Activated T-cell treated with anti-CD3 and anti-CD28 coated beads, Interleukin-2, amount 50 U/mL, for 24 hours (primary cell): ENCODE results near the gene SENP2.
"Not testable (repeated sequence)": the region's sequence is repeated elsewhere in the genome, so short reads cannot be mapped to it uniquely, and the experiment has no call there.

Source experiments
- DNase-seq: peaks from one replicate; pipeline ENCODE4 v3.0.0-alpha.2; 2020
- H3K27ac Mint-ChIP-seq: 2 replicates; pipeline ENCODE4 v1.8.0; 2020; ENCODE audit warnings: mild to moderate bottlenecking, mixed read lengths
- H3K27me3 Mint-ChIP-seq: 2 replicates; pipeline ENCODE4 v1.8.0; 2020; ENCODE audit warnings: mixed read lengths
- H3K36me3 Mint-ChIP-seq: 2 replicates; pipeline ENCODE4 v1.8.0; 2020; ENCODE audit warnings: low read depth, mixed read lengths
- H3K4me1 Mint-ChIP-seq: 2 replicates; pipeline ENCODE4 v1.8.0; 2020; ENCODE audit warnings: low read depth, mixed read lengths
- H3K4me3 Mint-ChIP-seq: 2 replicates; pipeline ENCODE4 v1.8.0; 2020; ENCODE audit warnings: mild to moderate bottlenecking, moderate library complexity, mixed read lengths
- H3K9me3 Mint-ChIP-seq: 2 replicates; pipeline ENCODE4 v1.8.0; 2020; ENCODE audit warnings: mixed read lengths

Gene SENP2

DNA sequence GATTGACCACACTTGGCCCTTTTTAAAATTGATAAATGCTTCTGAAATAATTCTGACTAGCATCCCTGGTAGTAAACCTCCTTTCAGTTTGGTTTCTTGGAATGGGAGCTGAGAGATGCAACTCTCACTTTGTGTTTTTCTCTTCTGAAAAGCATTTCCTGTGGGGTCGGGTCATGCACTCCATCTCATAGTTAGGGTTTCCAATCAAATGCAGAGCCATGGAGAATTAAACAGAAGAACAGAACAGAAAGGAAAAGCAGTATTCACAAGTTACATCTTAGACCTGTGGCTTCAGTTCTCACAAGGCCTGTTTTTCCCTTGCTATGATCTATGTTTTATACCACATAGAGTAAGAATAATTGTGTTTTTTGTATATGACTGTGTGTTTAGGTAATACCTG, 39.7 kb downstream of the SENP2 start:
- peaks cover 73% of the 10 kb centered on the region for H3K36me3 Mint-ChIP-seq
- H3K4me3 Mint-ChIP-seq: no peak overlapping the region
- no peaks in the 10 kb centered on the region for H3K27me3 Mint-ChIP-seq
- no peaks in the 10 kb centered on the region for H3K9me3 Mint-ChIP-seq
- H3K4me1 Mint-ChIP-seq: no peaks in the 10 kb centered on the region
- no peak for DNase-seq
- peak overlapping the region; percentile 26 for H3K27ac Mint-ChIP-seq

DNA sequence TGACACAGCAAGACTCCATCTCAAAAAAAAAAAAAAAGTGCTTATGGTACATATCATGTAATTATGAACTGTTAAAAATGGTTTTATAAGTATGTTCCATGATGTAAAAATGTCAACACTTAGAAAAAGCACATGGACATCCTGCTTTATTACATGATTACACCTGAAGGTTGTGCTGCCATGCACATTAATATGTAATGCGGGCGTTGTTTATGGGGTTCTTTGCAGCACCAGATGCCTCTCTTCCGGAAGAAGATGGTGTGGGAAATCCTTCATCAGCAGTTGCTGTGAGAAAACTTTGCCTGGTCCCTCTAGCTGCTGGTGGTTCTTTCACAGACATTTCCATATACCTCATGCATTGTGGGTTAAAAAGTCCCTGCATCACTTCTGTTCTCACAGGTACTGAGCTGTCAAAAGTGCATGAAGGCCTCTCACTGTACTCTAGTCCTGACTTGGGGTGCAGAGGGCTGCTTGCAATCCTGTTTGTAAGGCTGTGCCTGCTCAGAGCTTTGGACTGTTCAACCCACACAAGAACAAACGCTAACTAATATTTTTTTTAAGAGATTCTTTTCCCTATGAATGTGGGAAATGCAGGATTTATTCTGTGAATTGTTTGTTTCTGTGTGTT, 43.6 kb downstream of the SENP2 start:
- peak overlapping the region; percentile 18 for H3K27ac Mint-ChIP-seq
- H3K4me1 Mint-ChIP-seq: peaks cover 6% of the 10 kb centered on the region

DNA sequence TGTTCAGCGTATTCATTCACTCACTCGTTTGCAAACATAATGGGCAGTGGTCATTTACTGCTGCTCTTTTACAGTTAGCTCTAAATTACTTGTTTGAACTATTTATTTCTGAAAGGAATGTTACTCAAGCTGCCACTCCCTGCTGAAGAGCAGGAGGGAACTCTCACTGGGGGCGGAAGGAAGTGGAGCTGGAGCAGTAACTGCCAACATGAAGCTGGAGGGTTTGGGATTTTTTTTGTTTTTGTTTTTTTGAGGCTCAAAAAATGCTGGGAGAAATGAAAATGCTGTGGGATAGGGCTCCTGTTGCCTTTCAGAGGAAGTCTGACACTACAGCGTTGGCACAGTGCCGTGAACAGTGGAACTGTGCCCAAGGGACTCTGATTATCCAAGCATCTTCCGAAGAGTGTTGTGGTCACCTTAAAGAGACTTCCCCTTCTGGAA, 44.1 kb downstream of the SENP2 start:
- H3K36me3 Mint-ChIP-seq: peaks cover 59% of the 10 kb centered on the region
- peaks cover 7% of the 10 kb centered on the region for H3K4me1 Mint-ChIP-seq
- no peaks in the 10 kb centered on the region for H3K27me3 Mint-ChIP-seq
- no peak overlapping the region for H3K4me3 Mint-ChIP-seq
- no peak for DNase-seq
- H3K9me3 Mint-ChIP-seq: no peaks in the 10 kb centered on the region
- no peak overlapping the region for H3K27ac Mint-ChIP-seq

More for the DNA sequence above, 43.6 kb downstream of the SENP2 start:
- H3K27me3 Mint-ChIP-seq: no peaks in the 10 kb centered on the region
- no peaks in the 10 kb centered on the region for H3K9me3 Mint-ChIP-seq
- no peak for DNase-seq
- no peak overlapping the region for H3K4me3 Mint-ChIP-seq
- H3K36me3 Mint-ChIP-seq: peaks cover 64% of the 10 kb centered on the region

DNA sequence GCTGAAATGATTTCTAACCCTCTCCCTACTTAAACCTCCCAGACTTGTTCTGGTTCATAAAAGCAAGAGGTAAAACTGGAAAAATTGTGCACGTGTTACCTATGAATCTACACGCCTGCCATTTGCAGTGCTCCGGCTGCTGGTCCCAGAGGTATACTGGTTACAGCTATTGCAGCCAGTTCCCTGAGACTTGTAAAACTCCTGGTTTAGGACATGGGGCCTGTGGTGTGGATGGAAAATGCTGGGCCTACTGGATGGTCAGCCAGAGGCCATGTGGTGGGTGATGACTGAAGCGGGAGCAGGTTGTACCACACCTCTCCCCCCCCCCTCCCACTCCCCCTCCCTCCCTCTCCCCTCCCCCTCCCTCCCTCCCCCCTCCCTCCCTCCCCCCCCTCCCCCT, 45.0 kb downstream of the SENP2 start:
- no peak overlapping the region for H3K27ac Mint-ChIP-seq
- peaks cover 11% of the 10 kb centered on the region for H3K4me1 Mint-ChIP-seq
- no peak for DNase-seq
- no peak overlapping the region for H3K4me3 Mint-ChIP-seq
- no peaks in the 10 kb centered on the region for H3K9me3 Mint-ChIP-seq
- no peaks in the 10 kb centered on the region for H3K27me3 Mint-ChIP-seq
- peaks cover 50% of the 10 kb centered on the region for H3K36me3 Mint-ChIP-seq

DNA sequence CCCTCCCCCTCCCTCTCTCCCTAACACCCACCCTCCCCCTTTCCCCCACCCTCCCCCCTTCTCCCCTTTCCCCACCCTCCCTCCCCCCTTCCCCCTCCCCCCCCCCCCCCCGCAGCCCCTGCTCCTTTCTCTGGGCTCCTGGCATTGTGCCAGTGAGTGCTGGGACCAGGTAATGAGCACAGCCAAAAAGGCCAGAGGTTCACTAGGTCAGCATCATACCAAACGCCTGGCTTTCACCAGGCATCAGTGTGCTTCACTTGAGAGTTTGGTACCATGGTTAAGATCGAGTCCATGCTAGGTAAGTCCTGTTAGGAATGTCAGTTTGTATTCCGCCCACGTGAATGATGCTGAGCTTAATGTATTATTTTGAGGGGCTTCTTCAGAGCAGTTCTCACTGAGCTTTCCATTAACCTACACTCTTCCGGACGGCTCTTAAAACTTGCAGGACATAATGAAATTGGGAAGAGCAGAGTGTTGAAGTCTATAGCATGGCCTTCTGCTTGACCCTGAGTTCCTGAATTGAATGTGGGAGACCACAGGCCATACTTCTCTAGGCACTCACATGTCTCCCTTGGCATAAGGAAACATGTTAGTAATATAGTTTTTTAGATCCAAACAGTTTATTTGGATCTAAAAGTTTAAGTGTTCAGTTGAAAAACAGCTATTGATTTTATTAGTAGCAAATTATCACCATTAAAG, 45.6 kb downstream of the SENP2 start:
- peaks cover 47% of the 10 kb centered on the region for H3K36me3 Mint-ChIP-seq

DNA sequence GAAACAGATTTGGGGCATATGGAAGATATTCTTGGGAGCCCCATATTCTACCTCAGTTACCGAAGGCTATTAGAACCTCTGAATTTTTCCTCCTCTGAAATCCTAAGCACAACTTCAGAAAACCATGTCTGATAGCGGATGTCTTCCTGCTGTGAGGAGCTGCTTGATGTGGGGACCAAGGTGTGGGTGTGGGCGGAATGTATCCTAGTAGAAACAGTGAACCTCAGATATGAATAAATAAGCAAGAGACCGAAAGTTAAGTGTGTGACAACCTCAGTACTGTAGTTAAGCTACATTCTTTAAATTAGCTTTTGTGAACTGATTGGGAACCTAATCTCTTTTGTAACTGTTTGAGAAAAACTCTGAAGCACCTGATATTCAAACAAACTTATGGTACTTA, 46.9 kb downstream of the SENP2 start:
- Mint-ChIP-seq H3K27me3 (no peaks in the 10 kb centered on the region), H3K4me3 (no peak overlapping the region), H3K9me3 (no peaks in the 10 kb centered on the region), H3K4me1 (peaks cover 11% of the 10 kb centered on the region), H3K27ac (no peak overlapping the region), H3K36me3 (peaks cover 37% of the 10 kb centered on the region)
- DNase-seq: no peak

More for the DNA sequence above, 45.6 kb downstream of the SENP2 start:
- H3K4me1 Mint-ChIP-seq: peaks cover 11% of the 10 kb centered on the region
- no peaks in the 10 kb centered on the region for H3K9me3 Mint-ChIP-seq
- no peaks in the 10 kb centered on the region for H3K27me3 Mint-ChIP-seq
- no peak overlapping the region for H3K4me3 Mint-ChIP-seq
- no peak overlapping the region for H3K27ac Mint-ChIP-seq
- DNase-seq: no peak

DNA sequence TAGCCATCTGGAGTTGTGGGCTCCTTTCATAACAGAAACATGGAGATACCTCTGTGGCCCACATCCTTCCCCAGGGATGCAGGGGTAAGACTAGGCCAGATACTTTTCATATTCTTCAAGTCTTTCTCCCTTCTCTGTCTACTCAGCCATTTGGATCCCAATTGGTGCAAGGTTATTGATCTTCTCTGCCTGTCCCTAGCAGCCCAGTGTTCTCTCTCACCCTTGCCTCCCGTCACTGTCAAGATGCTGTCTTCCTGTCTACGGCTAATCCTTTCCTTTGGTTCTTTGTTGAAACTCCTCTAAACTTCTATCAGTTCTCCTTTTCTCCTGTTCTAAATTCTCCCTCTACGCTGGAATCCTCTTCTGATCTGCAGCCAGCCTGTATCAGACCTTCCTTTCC, 51.3 kb downstream of the SENP2 start:
- Mint-ChIP-seq H3K27me3 (no peaks in the 10 kb centered on the region), H3K9me3 (no peaks in the 10 kb centered on the region), H3K4me3 (no peak overlapping the region), H3K36me3 (peaks cover 4% of the 10 kb centered on the region), H3K27ac (no peak overlapping the region), H3K4me1 (peaks cover 11% of the 10 kb centered on the region)
- no peak for DNase-seq

DNA sequence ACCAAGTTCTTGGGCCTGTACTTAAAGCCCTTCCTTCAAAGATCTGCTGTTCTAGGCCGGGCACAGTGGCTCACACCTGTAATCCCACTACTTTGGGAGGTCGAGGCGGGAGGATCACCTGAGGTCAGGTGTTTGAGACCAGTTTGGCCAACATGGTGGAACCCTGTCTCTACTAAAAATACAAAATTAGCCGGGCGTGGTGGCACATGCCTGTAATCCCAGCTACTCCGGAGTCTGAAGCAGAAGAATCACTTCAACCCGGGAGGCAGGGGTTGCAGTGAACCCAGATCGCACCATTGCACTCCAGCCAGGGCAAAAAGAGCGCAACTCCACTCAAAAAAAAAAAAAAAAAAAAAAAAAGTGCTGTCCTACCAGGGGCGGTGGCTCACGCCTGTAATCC, 52.6 kb downstream of the SENP2 start:
- H3K4me3 Mint-ChIP-seq, H3K9me3 Mint-ChIP-seq, DNase-seq, H3K27me3 Mint-ChIP-seq, H3K27ac Mint-ChIP-seq, H3K4me1 Mint-ChIP-seq, H3K36me3 Mint-ChIP-seq: not testable (repeated sequence)

DNA sequence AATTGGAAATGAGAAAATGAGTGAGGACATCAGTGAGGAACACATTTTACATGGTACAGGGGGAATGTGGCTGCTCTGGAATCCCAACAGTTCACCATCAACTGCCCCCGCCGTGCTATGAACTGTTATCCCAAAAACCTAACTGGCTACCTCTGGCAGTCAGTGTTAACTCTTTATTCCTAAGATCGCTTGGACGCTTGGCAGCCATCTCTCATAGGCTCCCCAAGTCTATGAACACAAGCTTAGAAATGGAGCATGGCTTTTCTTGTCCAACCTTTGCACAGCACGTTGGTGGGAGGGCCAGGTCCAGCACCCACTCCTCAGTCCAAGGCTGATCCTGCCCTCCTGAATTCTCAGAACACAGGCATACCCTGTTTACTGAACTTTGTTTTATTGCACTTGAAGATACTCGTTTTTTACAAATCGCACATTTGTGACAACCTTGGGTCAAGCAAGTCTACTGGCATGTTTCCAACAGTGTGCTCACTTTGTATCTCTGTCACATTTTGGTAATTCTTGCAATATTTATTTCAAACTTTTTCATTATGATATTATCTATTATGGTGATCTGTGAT, 53.6 kb downstream of the SENP2 start:
- no peaks in the 10 kb centered on the region for H3K36me3 Mint-ChIP-seq
- peaks cover 5% of the 10 kb centered on the region for H3K4me1 Mint-ChIP-seq
- no peaks in the 10 kb centered on the region for H3K27me3 Mint-ChIP-seq
- no peak overlapping the region for H3K27ac Mint-ChIP-seq
- H3K9me3 Mint-ChIP-seq: no peaks in the 10 kb centered on the region
- no peak overlapping the region for H3K4me3 Mint-ChIP-seq
- DNase-seq: no peak

DNA sequence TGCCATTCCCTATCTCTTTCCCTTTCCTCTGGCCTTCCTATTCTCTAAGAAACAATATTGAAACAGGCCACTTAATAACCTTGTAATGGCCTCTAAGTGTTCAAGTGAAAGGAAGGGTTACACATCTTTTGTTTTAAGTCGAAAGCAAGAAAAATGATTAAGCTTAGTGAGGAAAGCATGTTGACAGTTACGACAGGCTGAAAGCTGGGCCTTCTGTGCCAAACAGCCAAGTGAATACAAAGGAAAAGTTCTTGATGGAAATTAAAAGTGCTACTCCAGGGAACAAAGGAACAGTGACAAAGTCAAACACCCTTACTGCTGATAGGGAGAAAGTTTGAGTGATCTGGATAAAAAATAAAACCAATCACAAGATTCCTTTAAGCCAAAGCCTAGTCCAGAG, 54.2 kb downstream of the SENP2 start:
- Mint-ChIP-seq H3K4me1 (peaks cover 2% of the 10 kb centered on the region), H3K36me3 (no peaks in the 10 kb centered on the region), H3K9me3 (no peaks in the 10 kb centered on the region), H3K27ac (no peak overlapping the region), H3K4me3 (no peak overlapping the region), H3K27me3 (peaks cover under 1% of the 10 kb centered on the region)
- DNase-seq: no peak

DNA sequence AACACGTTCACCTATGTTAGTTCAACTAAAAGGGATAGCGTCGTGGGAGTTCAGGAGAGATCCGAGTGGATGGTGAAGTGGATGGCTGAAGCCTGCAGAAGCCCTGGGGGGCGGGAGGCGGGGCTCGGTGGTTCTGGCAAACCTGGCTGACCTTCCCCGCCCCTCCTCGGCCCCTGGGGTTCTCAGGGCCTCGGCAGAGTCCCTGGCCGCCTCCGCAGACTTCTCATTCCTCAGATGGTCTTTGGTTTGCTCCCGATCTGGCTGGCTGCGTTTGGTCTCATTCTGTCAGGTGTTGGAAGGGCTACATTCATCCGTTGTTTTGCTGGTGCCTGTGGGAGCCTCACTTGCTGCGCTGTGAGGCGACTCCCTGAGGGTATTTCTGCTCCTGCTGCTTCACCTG, 59.1 kb downstream of the SENP2 start:
- H3K4me3 Mint-ChIP-seq: not testable (repeated sequence)

DNA sequence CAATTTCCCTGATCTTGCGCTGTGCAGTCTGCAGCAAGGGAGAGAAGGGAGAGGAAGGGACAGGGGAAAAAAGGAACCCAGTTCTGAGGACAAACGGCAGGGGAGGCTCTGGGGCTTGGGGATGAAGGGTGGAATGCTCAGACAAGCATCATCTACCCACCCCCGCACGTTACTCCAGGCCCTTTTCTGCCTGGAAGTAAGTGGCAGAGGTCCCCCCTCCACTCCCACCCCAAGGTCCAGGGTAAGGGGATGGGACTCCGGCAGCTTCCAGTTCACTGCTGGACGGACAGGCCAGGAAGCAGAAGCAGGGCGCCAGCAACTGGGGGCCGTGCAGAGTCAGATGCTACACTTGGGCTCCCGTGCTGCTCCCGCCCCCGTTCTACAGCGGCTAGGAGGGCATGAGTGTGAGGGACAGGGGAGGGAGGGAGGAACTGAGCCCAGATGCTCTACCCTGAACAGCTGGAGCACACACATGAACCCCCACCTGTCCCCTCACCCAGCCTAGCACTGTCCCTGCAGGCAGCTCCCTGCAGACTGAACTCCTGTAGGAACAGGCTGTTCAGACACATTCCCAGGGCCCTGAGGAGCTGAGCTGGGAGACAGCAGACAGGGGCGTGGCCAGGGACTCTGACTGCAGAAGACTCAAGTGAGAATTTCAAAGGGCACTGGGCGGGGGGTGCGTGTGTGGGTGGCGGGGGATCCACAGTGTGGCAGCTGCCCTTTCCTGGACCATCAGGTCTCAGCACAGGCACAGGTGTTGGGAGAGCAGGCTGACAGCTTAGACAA, 59.7 kb downstream of the SENP2 start:
- no peak for DNase-seq
- Mint-ChIP-seq H3K4me1 (no peaks in the 10 kb centered on the region), H3K27me3 (peaks cover 22% of the 10 kb centered on the region), H3K4me3 (no peak overlapping the region), H3K27ac (no peak overlapping the region), H3K36me3 (no peaks in the 10 kb centered on the region), H3K9me3 (no peaks in the 10 kb centered on the region)

More for the DNA sequence above, 59.1 kb downstream of the SENP2 start:
- not testable (repeated sequence) for H3K36me3 Mint-ChIP-seq, H3K9me3 Mint-ChIP-seq, DNase-seq, H3K27ac Mint-ChIP-seq, H3K4me1 Mint-ChIP-seq
- H3K27me3 Mint-ChIP-seq: peaks cover 22% of the 10 kb centered on the region

DNA sequence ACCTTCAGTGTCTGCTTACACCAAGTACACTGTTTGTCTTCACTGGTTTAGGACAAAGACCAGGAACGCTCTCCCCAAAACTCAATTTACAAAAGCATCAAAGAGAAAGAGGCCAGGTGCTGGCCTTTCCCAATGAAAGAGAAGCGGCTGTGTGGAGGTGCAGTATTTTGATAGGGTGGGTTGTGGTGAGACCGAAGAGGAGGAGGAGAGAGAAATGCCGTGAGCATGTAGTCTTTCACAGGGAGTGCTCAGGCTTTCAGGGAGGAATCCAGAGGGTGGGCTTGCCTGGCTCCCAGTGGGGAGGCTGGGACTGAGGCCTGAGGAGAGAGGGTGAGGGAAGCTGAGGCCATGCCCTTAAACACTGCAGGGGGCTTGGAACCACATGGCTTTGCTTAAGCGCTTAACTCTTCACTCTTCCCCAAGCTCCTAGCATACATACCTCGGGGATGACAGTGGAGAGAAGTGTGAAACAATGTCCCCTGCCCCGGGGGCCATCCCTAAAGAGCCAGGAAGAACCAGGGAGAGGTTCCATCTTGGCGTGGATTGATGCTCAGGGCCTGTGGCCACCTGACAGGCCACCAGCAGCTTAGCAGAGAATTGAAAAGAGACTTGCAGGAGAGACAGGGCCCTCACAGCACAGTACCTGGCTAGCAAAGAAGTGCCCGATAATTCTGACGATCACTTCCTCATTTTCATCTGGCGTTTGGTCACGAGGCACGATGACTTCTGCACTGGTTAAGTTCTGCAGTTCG, 60.5 kb downstream of the SENP2 start:
- no peak for DNase-seq
- H3K27me3 Mint-ChIP-seq: peaks cover 22% of the 10 kb centered on the region
- no peaks in the 10 kb centered on the region for H3K36me3 Mint-ChIP-seq
- no peak overlapping the region for H3K27ac Mint-ChIP-seq
- H3K4me1 Mint-ChIP-seq: no peaks in the 10 kb centered on the region
- no peaks in the 10 kb centered on the region for H3K9me3 Mint-ChIP-seq
- H3K4me3 Mint-ChIP-seq: no peak overlapping the region
